SW 1271 (cell line): Measurements from ENCODE around the gene SLC12A1.

Source experiments
- DNase-seq, 2 experiments: peaks; one replicate each; lab custom pipeline; 2025; lab: John Stamatoyannopoulos, UW

The SLC12A1 gene

DNA sequence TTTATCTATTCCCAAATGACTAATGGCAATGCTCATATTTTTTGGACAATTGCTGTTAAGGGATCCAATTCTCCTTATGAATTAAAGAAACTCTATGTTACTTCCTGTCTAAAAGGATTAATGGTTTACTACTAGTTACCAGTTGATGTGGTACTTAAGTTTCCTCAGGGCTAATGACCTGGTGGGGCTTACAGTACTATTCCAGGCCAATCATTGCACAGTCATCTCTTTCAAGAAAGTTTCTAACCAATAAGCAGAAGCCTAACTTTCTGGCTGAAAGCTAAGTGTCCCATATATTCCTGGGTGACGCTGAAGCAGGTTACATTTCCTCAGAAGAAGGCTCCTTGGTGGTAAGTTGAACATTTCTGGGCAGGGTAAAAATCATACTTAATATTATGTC is at the start of gene SLC12A1:
Gene SLC12A1 (plus strand): TSS at position 322 of the 400 bp plus-strand sequence. CDS start 1,418 bp downstream, outside the sequence.
- no peak for DNase-seq

DNA sequence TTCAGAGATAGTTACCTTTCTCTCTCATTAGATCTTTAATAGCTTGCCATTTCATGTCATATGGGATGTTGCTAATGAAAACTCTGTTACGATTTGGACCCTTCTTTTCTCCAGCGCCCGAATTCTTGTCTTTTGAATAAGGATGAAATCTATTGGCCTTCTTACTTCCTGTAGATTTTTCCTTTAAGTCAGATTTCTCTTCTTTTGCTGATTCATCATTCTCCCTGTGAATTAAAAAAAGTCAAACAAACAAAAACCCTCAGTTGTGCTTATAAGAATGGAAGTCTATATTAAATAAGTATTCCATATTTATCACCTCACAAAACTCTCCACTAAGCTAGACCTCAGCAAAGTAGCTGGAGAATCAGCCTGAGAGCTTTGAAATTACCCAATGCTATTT is 37.5 kb upstream of the SLC12A1 start:
- DNase-seq = no peak

DNA sequence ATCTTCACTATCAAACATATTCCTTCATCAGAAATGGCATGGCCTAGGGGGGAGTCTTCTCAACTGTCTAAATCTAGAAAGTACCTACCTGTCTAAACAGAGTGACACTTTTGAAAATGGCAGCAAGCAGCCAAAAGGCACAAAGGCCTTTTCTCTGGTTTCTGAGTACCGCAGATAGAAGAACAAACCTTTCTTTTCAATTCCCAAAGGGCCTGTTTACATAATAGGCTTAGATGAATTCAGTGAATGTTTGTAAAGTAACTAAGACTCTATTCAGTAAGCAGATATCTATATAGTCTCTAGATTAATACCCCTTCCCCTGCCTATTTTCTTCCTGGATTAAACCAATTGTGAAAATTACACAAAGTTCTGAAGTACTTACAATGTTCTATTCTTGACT is 35.1 kb upstream of the SLC12A1 start:
- DNase-seq = no peak

DNA sequence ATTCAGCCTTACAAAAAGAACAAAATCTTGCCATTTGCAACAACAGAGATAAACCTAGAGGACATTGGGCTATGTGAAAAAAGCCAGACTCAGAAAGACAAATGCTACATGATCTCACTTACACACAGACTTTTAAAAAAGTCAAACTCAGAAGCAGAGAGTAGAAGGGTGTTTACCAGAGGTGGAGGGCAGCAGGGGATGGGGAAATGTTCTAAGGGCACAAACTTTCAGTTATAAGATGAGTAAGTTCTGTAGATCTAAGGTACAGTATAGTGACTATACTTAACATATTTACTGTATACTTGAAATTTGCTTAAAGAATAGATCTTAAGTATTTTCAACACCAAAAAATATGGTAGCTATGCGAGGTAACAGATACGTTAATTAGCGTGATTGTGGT is 31.0 kb upstream of the SLC12A1 start:
- no peak for DNase-seq

DNA sequence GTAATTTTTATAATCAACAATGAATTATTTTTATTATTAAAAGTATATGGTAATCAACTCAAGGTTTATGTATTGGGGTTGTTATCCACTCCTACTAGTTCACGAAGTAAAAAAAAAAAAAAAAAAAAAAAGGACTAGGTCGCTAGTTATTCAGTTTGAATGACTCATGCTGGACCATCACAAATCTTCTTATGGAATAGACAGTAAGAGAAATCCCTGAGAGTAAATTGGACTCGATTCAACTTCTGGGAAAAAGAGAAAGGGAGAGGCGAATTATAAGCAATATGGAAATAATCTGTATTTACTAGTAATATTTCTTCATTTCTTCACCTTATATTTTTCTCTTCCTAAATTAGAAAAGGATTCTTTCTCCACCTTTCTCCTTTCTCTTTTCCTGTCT is 30.0 kb upstream of the SLC12A1 start:
- DNase-seq = no peak

DNA sequence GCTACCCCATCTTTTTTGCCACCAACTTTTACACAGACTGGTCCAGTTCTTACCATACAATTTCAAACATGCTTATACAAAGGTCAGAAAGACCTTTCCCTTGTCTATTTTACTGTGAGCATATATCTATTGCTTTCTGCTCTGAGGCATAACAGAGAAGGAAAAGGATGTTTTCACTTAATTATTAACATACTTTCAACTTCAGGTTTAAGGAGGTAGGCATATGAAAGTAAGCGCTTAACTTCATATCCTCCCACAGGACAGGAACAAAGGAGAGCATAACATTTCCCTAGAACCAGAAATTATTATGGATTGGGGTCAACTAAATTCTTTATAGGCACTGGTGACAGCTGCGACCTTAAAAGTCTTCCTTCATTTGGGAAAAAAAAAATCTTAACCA is 29.1 kb upstream of the SLC12A1 start:
- no peak for DNase-seq

DNA sequence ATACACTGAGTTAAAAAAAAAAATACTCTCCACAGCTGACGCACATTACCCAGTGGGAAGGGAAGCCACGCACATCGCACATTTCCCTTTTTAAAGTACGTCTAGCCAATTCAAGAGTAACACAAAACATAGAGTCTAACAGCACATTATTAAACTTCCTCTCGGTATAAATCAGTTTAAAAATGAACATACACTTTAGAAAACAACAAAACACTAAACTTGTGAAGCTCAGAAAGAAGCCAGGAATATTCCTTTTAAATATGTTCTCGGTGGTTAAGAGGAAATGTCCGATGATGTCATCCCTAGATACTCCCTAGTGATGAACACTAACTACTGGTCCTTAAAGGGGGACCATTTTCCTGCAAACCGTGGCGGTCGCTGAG is 28.7 kb upstream of the SLC12A1 start:
- DNase-seq = peak in 1 of 2 experiments; percentile 57

DNA sequence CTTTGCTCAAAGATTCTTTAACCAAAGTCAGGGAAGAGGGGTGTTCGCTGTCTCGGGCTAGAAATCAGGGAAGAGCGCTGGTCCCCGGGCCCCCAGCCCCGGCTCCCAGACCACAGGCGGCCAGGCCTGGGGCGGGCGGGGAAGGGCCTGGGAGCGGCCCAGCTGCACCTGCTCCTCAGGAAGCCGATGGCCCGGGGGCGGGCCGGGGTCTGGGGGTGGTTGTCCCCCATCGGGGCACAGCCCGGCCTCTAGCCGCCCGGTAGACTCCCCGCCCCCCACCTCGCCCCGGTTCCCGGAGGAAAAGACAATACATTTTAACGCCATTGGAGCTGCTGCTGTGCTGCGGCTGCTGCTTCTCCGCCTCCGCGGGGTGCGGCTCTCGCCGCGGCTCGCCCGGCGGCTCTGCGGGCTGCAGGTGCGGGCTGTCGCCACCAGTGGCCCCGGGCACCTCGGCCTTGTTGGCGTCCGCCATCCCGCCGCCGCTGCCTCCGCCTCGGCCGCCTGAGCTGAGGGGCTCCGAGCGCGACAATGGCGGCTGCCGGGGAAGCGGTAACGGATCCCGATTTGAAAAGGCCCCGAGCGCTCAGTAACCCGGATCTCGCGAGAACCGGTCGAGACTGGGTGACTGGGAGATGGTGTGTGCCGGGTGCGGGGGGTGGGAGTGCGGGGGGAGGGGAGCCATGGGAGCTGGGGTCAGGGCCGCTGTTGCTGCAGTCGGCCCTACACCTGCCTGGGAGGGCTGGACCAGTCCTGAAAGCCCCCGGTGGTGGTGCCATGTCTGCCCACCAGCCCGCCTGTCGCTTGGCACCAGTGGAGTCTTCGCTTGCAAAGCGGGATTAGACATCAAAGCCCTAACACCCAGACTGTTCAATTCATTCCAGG is 28.1 kb upstream of the SLC12A1 start, which contains the start of gene MYEF2:
Gene MYEF2 (minus strand): TSS at position 530 of the 882 bp plus-strand sequence. CDS start 58 bp downstream, at position 472.
- peak; percentile 44 to 48 for DNase-seq

DNA sequence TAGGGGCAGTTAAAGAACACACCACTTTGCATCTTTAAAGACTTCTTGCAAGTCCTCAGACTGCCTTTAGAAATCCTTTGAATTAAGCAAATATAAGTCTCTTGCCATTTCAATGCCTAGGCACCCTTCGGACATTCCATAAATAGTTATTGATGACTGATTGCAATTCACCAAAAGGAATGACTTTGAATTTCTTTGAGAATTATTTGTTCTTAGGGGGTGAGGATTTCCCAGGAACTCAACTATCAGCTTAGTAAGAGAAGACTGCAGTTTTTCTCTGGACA is 27.5 kb upstream of the SLC12A1 start:
- DNase-seq = no peak

DNA sequence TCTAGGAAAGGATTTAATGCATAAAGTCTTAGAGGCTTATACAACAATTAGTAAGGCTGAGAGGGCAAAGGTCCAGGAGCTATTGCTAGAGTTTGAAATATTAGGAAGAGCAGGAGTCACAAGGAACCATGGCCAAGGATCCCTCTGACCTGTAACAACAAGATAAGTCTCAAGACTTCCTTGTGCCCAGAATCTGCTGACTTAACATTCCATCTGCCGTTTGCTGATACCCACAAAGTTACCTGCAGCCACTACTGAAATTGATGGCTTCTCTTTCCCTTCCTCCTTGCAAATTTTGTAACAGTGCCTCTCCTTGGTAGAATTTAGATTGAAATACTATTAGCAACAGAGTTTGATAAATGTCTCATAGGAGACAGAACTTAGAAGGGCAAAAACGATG is 23.4 kb upstream of the SLC12A1 start:
- no peak for DNase-seq

DNA sequence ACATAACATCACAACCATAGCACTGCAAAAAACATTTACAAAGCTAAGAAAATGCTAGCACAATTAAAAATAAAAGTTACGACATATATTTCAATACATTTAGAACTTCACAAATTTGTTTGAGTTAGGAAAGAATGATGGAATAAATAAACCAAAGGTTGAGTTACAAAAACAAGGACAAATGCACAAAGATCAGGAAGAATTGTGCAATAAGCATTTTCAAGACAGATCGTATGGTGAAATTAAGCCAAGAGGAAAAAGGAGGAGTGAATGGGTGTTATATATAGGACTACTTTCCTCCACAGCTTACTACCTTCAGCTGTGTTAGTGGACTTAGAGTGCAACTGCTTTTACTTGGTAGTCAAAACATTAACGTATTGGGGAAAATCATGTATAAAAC is 20.6 kb upstream of the SLC12A1 start:
- DNase-seq = no peak

DNA sequence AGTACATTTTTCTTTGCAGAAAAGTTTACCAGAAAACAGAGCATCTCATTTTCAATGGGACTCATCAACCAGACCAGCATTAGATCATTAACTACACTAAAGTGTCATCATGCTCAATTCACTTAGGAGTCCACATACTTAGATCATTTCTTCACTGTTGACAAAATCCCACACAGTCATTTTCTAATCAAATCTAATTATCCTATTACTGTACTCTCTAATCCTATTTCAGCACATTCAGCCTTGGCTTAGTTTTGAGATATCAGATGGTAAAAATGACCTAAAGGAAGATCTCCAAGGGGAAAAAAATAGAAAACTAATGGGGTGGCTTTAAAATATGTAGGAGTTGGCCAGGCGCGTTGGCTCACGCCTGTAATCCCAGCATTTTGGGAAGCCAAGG is 19.8 kb upstream of the SLC12A1 start:
- DNase-seq = no peak

DNA sequence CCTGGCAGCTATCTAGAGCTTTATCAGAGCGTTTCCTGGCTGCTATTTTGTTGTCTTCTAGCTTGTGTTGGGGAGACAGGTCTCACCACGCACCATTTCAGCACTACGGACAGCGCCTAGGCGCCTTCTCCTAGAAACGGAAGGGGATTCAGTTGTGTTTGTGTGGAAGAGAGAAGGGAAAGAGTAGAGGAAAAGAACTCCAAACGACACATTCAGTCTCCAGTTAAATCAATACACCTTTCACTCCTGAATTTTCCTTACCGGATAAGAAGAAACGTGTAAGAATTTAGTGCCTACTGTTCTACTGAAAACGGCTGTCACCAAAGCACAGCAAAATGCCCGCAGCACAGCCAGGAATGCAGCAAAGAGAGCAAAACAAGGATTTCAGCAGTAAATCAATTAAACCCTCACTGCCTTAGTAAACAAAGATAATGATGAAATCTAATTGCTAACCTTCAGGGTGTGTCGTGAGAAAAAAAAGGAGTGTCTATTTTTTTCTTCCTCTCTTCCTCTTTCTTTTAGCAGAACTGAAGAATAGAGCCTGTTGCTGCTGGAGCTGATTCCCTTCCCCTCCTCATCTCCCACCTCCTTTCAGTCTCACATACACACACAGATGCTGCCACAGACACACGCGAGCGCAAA is 15.0 kb upstream of the SLC12A1 start:
- DNase-seq = no peak

DNA sequence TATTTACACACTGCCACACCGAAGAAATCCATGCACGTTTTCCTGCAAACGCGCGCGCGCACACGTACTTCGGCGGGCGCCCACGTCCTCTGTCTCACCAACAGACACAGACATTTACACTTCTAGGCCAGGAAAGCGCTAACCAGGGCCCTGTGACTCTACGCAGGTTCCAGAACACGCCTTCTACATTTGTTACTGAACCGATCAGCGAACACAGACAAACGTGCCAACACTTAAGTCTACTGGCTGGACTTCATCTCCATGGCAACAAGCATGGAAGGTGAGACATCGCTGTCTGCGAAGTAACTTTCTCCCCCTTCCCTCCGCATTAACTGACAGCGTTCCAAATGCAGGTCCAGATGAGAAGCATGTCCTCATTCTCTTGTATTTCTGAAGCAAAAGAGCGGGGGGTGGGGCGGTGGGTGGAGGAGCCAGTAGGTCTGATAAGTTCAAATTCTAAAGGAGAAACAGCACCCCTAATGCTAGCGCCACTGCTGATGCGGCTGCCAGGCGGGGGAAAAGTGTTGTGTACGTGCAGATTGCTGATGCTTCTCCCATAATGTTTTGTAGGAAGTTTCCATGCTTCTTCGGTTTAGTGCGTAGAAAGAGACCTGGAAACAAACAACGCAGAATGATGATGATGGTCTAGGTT is 14.4 kb upstream of the SLC12A1 start, which contains the start of gene CTXN2:
Gene CTXN2 (plus strand): TSS at position 92 of the 652 bp plus-strand sequence. CDS start 9,636 bp downstream, outside the sequence.
- DNase-seq = no peak

DNA sequence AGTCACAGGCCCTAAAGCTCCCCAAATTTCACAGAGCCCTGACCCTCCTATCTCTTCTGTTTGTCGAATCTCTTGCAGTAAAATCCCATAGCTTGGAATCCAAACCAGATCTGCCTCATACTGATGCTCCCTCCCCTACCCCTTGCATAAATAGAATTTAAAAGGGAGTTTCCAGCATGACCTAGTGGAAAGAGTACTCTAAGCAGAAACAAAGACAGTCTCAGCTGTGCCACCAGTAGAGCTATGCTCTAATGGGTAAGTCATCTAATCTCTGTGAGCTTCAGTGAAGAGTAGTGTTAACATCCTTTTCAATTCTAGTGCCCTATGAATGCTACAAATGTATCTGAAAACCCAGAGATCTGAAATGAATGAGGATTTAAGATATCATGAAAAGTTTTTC is 4.0 kb upstream of the SLC12A1 start:
- no peak for DNase-seq

DNA sequence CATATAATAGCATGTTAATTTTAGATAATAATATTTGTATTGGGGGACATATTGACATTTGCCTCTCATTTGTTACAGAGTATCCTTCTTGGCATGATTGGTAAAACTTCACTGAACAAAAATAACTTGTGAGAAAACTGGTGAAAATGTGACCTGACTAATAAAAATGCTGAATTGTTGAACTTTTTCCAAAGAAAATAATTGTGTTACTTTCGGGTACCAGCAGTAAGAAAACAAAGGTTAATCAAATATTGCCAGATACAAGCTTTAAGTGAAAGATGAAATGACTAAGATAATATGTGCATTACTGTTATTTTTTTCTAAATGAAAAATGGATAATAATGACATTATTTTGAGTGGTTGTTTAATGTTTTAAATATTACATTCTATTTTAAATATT is 15.2 kb downstream of the SLC12A1 start:
- no peak for DNase-seq

DNA sequence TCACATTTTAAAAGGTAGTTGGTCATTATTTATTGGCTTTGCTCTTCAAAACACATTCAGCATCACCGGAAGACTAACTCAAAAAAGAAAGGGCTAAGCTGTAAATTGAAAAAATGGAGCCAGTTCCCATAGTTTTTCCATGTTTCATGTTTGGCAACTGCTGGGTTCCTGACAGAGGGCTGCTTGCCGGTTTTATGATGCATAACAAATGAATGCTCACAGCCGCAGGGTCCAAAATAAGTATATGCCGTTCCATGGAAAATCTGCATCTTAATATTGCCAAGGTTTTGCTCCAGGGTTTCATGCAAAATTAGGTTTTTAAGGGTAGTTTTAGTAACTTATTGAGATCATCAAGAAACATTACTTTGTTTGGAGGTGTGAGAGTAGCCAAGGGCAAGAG is 15.8 kb downstream of the SLC12A1 start:
- DNase-seq = no peak

DNA sequence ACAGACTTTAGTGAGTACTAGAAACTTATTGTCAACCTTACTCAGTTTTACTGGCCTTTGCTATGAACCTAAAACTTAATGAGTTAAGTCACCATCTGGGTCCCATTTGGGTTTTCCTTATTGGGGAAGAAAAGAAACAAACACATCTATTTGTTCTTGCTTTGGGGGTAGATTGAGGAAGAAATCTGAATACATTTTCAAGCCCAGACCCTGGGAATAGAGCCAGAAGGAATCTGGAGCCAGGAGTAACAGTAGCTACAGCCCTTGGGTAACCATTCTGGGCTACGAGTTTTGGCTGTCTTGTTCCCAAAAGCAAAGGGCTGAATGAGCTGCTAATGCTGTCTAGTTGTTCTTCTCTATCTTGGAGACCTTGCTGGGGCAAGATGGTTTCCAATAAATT is 16.5 kb downstream of the SLC12A1 start:
- no peak for DNase-seq

DNA sequence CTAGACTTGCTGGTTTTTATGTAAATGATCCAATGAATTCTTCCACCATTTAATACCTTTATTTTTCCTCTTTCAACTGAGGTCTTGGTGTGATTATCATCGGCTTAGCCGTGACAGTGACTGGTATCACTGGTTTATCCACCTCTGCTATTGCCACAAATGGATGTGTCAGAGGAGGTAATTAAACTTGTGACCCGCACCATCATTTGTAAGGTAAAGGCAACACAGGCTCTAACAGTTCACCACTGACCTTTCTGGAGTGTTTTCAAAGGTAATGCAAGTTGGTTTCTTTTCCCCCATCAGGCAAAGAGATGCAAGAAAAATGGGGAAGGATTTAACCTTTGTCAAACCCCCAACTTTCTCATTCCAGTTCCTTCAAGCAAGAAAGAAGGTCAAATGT is 19.7 kb downstream of the SLC12A1 start:
- DNase-seq = no peak

DNA sequence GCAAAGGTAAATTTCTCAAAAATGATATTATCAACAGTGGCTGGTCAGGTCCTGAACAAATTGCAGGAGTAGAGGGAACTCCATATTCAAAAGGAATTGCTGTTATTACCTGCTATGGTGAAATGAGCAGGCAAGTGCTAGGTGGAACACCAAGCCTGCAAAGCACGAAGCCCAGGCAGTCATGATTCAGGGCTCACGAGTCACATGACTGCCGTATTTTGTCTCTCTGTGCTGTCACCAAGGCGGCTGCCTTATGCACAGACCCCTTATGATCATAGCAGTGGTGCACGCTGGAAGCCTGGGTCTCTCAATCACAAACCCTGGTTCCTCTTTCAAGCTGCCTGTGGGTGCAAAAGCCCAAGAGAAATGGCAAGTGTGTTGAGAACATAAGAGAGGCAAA is 24.4 kb downstream of the SLC12A1 start:
- DNase-seq = no peak

DNA sequence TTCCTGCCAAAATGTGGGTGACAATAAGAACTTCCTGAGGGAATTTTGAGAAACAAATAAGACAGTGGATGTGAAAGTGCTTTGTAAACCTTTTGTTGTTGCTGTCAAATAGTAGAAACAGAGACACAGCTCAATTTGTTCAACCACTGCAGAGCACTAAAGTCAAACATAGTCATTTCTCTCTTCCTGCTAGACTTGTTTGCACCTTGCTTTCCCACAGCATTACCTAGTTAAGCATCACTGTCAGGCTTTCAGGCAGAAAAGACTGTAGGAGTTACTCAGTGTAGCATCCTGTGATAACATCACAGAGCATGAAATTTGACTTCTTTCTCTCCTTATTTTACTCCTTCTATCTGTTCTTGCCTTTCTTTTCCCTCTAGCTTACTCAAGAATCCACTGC is 27.1 kb downstream of the SLC12A1 start:
- no peak for DNase-seq

DNA sequence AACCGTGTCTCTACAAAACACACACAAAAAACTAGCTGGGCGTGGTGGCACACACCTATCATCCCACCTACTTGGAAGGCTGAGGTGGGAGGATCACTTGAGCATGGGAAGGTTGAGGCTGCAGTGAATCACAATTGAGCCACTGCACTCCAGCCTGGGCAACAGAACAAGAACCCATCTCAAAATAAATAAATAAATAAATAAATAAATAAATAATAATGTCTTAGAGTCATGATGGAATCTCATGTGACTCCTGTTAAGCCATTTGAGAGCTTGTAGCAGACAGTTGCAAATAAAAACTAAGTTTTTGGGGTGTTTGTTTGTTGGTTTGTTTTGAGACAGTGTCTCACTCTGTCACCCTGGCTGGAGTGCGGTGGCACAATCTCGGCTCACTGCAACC is 33.2 kb downstream of the SLC12A1 start:
- no peak for DNase-seq

DNA sequence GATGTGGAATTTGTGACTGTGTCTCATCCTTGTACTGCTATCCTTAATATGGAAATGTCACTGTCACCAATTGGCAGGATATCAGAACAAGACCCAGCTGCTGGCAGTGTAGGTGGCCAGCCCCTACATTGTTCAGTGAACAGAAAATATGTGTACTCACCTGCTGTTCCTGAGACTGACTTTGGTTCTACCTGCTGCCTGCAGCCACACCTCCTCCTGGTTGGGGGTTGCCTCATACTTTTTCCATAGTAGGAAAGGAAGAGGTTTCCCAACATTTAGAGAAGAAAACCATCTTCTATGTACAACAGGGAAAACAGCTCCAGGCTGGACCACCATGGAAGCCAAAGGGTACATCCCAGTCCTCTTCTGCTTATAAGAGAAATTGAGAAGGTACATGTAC is 35.9 kb downstream of the SLC12A1 start:
- DNase-seq = no peak
